HG02678 (cell line): ENCODE data around the gene RFX6.
A peak's percentile ranks its signal among the peaks of the same experiment; 100 is the strongest.
"Not testable (repeated sequence)": the region's sequence is repeated elsewhere in the genome, so short reads cannot be mapped to it uniquely, and the experiment has no call there.

Source experiments
- ATAC-seq: cut with Tn5 transposase; IDR thresholded peaks from one replicate; pipeline ENCODE4 v1.9.1; 2021; ENCODE audit warnings: mild to moderate bottlenecking, moderate library complexity; ENCODE audit not compliant: unreplicated experiment

Gene RFX6

GRCh38 chr6:116876635-116877611 lies at the start of gene RFX6:
Gene RFX6 (plus strand): TSS chr6:116877242. CDS start chr6:116877276, 34 bp downstream.
- no peak for ATAC-seq

- ATAC-seq, result no peak
Measured at GRCh38 chr6:116827561-116828240, 49.3 kb upstream of the RFX6 start.

- no peak for ATAC-seq
Measured at GRCh38 chr6:116828983-116829382, 48.1 kb upstream of the RFX6 start, which contains the start of gene GPRC6A. Gene GPRC6A (minus strand): TSS chr6:116829083. CDS start chr6:116829013, 70 bp downstream.

DNA sequence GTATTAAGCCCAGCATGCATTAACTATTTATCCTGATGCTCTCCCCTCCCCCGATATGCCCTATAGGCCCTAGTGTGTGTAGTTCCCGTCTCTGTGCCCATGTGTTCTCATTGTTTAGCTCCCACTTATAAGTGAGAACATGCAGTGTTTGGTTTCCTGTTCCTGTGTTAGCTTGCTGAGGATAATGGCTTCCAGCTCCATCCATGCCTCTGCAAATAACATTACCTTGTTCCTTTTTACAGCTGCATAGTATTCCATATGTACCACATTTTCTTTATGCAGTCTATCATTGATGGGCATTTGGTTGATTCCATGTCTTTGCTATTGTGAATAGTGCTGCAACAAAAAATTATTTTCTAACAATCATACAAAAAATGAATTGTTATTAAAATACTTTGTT lies 42.5 kb upstream of the RFX6 start:
- not testable (repeated sequence) for ATAC-seq

DNA sequence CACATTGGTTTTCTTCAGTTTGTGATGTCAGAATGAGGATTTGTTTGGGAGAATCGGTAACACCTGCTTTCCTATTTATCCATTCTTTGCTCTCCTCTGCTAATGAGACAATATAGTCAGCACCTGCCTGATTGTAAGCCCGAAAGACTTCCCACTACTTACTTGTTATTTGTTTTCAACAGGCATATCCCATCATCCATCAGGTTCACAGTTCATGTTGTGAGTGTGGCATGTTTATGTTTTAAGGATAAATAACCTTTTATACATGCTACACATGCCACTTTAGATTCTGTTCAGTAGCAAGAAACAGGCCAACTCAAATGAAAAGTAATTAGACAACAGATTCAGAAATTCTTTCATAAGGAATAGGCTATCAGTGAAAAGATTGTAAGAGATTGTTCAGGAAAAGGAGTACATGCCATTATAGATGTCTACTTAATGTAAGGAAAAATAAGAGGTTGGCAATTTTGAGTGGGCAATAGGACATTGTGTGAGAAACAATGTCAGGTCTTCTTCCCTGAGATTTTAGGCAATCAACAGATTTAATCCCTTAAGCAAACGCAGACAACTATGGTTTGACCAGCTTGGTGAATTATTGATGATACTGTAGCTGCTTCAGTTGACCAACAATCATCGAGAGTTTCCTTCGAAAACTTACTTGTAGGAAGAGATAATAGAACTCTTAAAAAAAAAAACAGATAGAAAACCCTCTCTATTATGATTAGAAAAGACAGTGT lies 40.3 kb upstream of the RFX6 start:
- no peak for ATAC-seq

- ATAC-seq, result no peak
Measured at GRCh38 chr6:116840091-116840490, 37.0 kb upstream of the RFX6 start.

- ATAC-seq, result no peak
Measured at GRCh38 chr6:116842459-116842858, 34.6 kb upstream of the RFX6 start.

DNA sequence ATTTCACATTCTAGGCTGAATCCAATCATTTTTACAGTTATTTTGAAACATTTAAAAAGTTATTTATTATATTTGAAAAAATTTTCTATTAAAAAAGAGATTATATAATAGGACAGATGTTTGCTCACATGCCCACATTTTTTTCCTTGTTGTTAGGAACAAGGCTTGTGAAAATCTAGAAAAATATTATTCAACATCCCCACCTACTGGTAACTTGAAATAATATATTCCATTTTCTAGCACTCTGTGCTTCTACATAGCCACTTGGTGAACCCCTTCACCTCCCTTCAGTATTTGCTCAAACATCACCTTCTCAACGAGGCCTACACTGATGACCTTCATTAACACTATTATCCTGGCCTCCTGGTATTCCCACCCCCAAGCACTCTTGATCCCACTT lies 29.8 kb upstream of the RFX6 start:
- peak; percentile 43 for ATAC-seq

DNA sequence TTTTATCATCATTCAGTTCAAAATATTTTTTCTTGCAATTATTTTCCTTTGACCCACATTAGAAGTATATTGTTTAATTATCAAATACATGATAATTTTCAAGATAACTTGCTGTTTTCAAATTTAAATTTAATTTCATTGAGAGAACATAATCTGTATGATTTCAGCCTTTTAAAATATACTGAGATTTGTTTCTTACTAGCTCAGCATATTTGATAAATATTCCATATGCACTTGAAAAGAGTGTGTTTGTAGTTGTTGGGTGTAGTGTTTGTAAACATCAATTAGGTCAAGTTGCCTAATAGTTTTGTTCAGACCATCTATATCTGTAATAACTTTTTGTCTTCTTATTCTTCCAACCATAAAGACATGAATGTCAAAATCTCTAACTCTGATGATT lies 19.0 kb upstream of the RFX6 start:
- ATAC-seq, result no peak

- ATAC-seq, result no peak
Measured at GRCh38 chr6:116859264-116859663, 17.8 kb upstream of the RFX6 start.

- peak; percentile 50 for ATAC-seq
Measured at GRCh38 chr6:116866281-116866871, 10.7 kb upstream of the RFX6 start.

DNA sequence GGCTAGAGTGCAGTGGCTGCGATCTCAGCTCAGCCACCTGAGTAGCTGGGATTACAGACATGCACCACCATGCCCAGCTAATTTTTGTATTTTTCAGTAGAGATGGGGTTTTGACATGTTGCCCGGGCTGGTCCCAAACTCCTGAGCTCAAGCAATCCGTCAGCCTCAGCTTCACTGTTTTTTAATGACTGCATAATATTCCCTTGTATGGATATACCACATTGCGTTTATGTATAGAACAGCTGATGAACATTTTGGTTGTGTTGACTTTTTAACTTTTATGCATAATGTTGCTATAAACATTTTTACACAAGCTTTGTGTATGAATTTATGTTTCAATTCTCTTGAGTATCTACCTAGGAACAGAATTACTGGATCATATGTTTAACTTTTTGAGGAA lies 4.3 kb upstream of the RFX6 start:
- ATAC-seq, result no peak

- ATAC-seq, result no peak
Measured at GRCh38 chr6:116876107-116876506, 935 bp upstream of the RFX6 start.

GRCh38 chr6:116877743-116878142 lies 701 bp downstream of the RFX6 start:
- no peak for ATAC-seq

DNA sequence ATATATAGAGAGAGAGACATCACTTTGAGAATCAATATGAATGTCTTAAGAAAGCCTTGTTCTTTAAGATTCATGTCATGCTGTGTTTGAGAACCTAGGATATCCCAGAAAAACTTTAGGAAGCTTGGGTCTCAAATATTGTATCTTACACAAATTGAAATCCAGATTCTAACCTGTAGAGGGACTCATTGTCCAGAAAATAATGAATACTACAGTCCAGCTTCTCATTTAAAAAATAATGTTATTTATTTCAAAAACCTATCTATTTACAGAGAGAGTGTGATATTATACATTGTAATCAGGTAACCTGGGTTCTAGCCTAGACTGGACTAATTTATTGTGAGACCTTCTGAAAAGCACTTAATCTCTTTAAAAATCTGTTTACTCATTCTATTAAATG lies 4.2 kb downstream of the RFX6 start:
- ATAC-seq, result no peak

GRCh38 chr6:116883005-116883404 lies 6.0 kb downstream of the RFX6 start:
- ATAC-seq, result no peak

DNA sequence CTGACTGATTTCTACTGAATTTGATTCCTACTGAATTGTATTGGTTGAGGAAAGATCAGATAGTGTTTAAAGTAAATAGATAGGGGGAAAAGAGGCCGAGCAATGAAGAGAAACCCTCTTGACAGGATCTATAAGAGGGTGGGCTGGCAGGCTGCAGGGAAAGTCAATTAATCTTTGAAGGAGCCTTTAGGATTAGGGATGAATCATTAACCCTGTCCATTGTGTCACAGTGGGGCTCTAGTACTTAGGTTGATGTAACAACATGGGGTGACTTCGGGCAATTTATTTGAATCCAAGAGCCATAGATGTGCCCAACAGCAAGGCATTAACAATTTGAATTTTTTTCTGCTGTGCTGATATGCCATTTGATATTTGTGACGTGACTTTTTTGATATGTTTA lies 7.5 kb downstream of the RFX6 start:
- ATAC-seq, result no peak

DNA sequence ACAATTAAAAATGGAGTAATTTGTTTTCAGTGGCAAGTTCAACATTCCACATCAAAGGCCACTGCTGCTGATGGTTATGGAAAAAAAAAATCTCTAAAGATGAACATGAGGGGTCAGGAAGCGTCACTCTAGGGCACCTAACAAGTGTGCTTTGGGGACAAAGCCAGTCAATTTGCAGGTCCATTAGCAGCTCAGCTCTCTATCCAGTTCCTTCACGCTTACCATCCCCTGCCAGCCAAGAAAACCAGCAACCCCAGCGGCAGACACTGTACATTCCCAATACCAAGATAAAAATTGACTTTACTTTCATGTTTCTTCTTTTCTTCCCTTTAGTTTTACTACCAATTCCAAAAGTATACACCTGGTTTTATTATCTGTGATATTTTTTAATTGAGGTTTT lies 10.1 kb downstream of the RFX6 start:
- ATAC-seq, result no peak

GRCh38 chr6:116887894-116888293 lies 10.9 kb downstream of the RFX6 start:
- no peak for ATAC-seq

DNA sequence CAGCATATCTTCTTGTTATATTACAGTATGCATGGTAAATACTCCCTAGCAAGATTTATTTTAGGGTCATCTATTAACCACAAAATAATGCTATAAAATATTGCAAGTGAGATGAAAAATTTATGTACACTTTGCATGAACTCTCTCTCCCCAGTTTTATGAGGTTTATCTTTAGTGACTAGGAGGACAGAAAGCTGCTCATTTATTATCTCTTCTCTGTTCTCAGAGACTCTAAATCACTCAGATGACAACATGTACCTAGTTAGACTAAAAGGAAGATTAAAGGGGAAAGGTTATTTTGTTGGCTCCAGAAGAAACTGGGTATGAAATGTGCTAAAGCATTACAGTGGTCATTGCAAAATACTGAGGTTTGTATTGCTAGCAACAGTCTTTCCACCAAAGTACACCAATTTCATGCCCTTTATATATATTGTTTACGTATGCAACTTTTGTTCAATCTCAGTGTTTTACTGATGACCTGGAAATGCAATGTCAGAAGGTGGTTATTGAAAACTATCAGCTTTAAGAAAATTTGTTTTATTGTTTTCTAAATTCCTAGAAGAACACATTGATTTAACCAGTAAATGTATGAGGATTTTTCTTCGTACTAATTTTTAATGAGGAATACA lies 11.8 kb downstream of the RFX6 start:
- no peak for ATAC-seq
